K562 (cell line): ENCODE measurements around the gene GABRQ. TPM values are rescaled to one million over a fixed set of nuclear protein-coding genes. Genes with fewer than 3 reads are reported as not detected.

Source experiments
- BCL6 ChIP-seq: fragments of 250-450 bp; sonication (Bioruptor Pico); IDR thresholded peaks from 2 replicates; pipeline ENCODE4 v1.4.0; 2020
- EHMT2 ChIP-seq: fragments of 450-650 bp; IDR thresholded peaks from 2 replicates; pipeline ENCODE4 v1.6.1; 2018; ENCODE audit warnings: antibody characterized with exemption
- ESRRA ChIP-seq: fragments of 450-650 bp; IDR thresholded peaks from 2 replicates; pipeline ENCODE4 v1.6.1; 2014; ENCODE audit warnings: low read depth, mild to moderate bottlenecking, moderate library complexity, borderline replicate concordance
- GATAD2B ChIP-seq: fragments of 450-650 bp; IDR thresholded peaks from 2 replicates; pipeline ENCODE4 v1.6.1; 2017; ENCODE audit warnings: mild to moderate bottlenecking, borderline replicate concordance
- IFI16 ChIP-seq: fragments of 250-450 bp; sonication (Bioruptor Pico); IDR thresholded peaks from 2 replicates; pipeline ENCODE4 v2.1.2; 2022; ENCODE audit warnings: mild to moderate bottlenecking, inconsistent platforms
- ILK ChIP-seq: fragments of 450-650 bp; IDR thresholded peaks from 2 replicates; pipeline ENCODE4 v1.6.1; 2016; ENCODE audit warnings: missing genetic modification characterization, low read depth, mild to moderate bottlenecking, missing compliant biosample characterization, moderate library complexity, borderline replicate concordance
- MIER1 ChIP-seq: fragments of 450-650 bp; IDR thresholded peaks from 2 replicates; pipeline ENCODE4 v1.6.1; 2016; ENCODE audit warnings: antibody characterized with exemption, mild to moderate bottlenecking, low read depth
- NFE2 ChIP-seq: IDR thresholded peaks from 2 replicates; pipeline ENCODE4 v1.6.1; 2014; ENCODE audit warnings: antibody characterized with exemption, low read depth
- PCBP2 ChIP-seq: fragments of 200-400 bp; formaldehyde crosslinking; IDR thresholded peaks from 2 replicates; pipeline ENCODE4 v1.6.1; 2018; ENCODE audit warnings: low read length, low read depth, mild to moderate bottlenecking, moderate library complexity; ENCODE audit not compliant: poor library complexity, severe bottlenecking
- PHF8 ChIP-seq: fragments of 200-600 bp; sonication (generic); IDR thresholded peaks from 2 replicates; pipeline ENCODE4 v1.6.1; 2012; ENCODE audit warnings: mixed run types, mild to moderate bottlenecking, inconsistent platforms, low read length, moderate library complexity, borderline replicate concordance
- RBM39 ChIP-seq: fragments of 200-400 bp; formaldehyde crosslinking; optimal IDR thresholded peaks from 2 replicates; pipeline ENCODE3; 2018; ENCODE audit warnings: low read depth, low read length
- SRF ChIP-seq, 2 experiments: fragments of 250-450, 450-650 bp in 1 of 2; sonication (Bioruptor Pico) in 1 of 2; sonication (generic) in 1 of 2; formaldehyde crosslinking; IDR thresholded peaks; 2 replicates each; pipeline versions ENCODE4 v1.5.0 to v1.5.1; 2020 to 2022; ENCODE audit warnings: mild to moderate bottlenecking in 1 of 2, missing genetic modification reagents in 1 of 2
- TFAM ChIP-seq: fragments of 250-450 bp; sonication (Bioruptor Pico); conservative IDR thresholded peaks from 2 replicates; pipeline ENCODE4 v1.5.0; 2021; ENCODE audit warnings: mild to moderate bottlenecking, moderate library complexity
- ZNF830 ChIP-seq: fragments of 250-450 bp; sonication (Bioruptor Pico); IDR thresholded peaks from 2 replicates; pipeline ENCODE4 v1.5.0; 2021; ENCODE audit warnings: mild to moderate bottlenecking
- polyA plus RNA-seq, 8 experiments: library from polyadenylated mRNA; depleted of rRNA in 4 of 8; stranded (reverse) in 5 of 8; unstranded in 3 of 8; fragments of >200 nt; fragmentation: Nextera tagmentation in 2 of 8; fragmentation: Illumina TruSeq in 1 of 8; extraction: Ambion mirVana in 2 of 8; extraction: Trizol in 1 of 8; gene quantifications; 2 replicates each; pipeline versions ENCODE4 v1.2.1 to v1.2.3, GENCODE V29; 2011 to 2014; ENCODE audit warnings: inconsistent platforms in 1 of 8, missing spikeins in 1 of 8
- total RNA-seq, 7 experiments: library from RNA; depleted of rRNA in 6 of 7; stranded (reverse); fragments of >200 nt in 6 of 7; fragmentation: Illumina TruSeq in 2 of 7; extraction: Trizol in 2 of 7; gene quantifications; 2 replicates each; pipeline versions ENCODE4 v1.2.1 to v1.2.3, GENCODE V29; 2011 to 2021; ENCODE audit warnings: low replicate concordance in 1 of 7
- TF ChIP-seq, protein P1 (sequence below): fragments of 250-450 bp; sonication (Bioruptor Pico); IDR thresholded peaks from 2 replicates; pipeline ENCODE4 v1.5.0; 2020; ENCODE audit warnings: mild to moderate bottlenecking
- TF ChIP-seq, protein P2 (sequence below): fragments of 450-650 bp; IDR thresholded peaks from 2 replicates; pipeline ENCODE4 v1.7.0; 2016; ENCODE audit warnings: borderline replicate concordance
- TF ChIP-seq, protein P3 (sequence below), 2 experiments: fragments of 250-450 bp in 1 of 2; fragments of 450-650 bp in 1 of 2; sonication (Bioruptor Pico) in 1 of 2; IDR thresholded peaks; 2 replicates each; pipeline versions ENCODE4 v1.6.1 to v1.8.0; 2016 to 2021; ENCODE audit warnings: mild to moderate bottlenecking in 2 of 2, moderate library complexity in 2 of 2, missing compliant biosample characterization in 1 of 2, missing genetic modification characterization in 1 of 2
- TF ChIP-seq, protein P4 (sequence below): fragments of 250-450 bp; sonication (Bioruptor Pico); IDR thresholded peaks from 2 replicates; pipeline ENCODE4 v1.9.0; 2021; ENCODE audit warnings: mild to moderate bottlenecking
- TF ChIP-seq, protein P5 (sequence below): fragments of 450-650 bp; formaldehyde crosslinking; conservative IDR thresholded peaks from 2 replicates; pipeline ENCODE4 v1.4.0; 2022; ENCODE audit warnings: mild to moderate bottlenecking, missing genetic modification characterization
- TF ChIP-seq, protein P6 (sequence below): sonication (generic); formaldehyde crosslinking; IDR thresholded peaks from 2 replicates; pipeline ENCODE4 v1.8.0; 2023; ENCODE audit warnings: mild to moderate bottlenecking, missing genetic modification reagents

GABRQ gene
- total and polyA plus RNA-seq, 9 of the 15 experiments (the other 6 are each of a cell fraction or from before 2014, with no cell fraction given), result 0.25 to 3.2 (median 1.8) TPM

DNA sequence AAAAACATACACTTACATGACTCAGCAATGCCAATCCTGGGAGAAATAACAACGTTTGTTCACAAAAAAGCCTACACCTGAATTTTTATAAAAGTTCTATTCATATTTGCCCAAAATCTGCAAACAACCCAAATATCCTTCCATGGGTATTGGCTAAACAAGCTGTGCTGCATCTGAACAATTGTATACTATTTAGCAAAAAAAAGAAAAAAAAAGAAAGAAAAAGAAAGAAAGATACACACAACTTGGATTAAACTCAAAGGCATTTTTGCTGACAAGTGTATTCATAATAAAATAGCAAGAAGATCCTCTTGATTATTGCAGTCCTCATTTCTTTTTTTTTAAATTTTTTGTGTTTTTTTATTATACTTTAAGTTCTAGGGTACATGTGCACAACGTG is 36.4 kb downstream of the GABRQ start (continued):
- no peak for TF ChIP-seq TFAM (CRISPR knock-in tag)
- TF ChIP-seq GATAD2B, result no peak
- TF ChIP-seq, protein P1, sequence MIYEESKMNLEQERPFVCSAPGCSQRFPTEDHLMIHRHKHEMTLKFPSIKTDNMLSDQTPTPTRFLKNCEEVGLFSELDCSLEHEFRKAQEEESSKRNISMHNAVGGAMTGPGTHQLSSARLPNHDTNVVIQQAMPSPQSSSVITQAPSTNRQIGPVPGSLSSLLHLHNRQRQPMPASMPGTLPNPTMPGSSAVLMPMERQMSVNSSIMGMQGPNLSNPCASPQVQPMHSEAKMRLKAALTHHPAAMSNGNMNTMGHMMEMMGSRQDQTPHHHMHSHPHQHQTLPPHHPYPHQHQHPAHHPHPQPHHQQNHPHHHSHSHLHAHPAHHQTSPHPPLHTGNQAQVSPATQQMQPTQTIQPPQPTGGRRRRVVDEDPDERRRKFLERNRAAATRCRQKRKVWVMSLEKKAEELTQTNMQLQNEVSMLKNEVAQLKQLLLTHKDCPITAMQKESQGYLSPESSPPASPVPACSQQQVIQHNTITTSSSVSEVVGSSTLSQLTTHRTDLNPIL, result no peak
- no peak for TF ChIP-seq ESRRA
- TF ChIP-seq PHF8, result no peak
- TF ChIP-seq PCBP2, result no peak
- TF ChIP-seq, protein P2, sequence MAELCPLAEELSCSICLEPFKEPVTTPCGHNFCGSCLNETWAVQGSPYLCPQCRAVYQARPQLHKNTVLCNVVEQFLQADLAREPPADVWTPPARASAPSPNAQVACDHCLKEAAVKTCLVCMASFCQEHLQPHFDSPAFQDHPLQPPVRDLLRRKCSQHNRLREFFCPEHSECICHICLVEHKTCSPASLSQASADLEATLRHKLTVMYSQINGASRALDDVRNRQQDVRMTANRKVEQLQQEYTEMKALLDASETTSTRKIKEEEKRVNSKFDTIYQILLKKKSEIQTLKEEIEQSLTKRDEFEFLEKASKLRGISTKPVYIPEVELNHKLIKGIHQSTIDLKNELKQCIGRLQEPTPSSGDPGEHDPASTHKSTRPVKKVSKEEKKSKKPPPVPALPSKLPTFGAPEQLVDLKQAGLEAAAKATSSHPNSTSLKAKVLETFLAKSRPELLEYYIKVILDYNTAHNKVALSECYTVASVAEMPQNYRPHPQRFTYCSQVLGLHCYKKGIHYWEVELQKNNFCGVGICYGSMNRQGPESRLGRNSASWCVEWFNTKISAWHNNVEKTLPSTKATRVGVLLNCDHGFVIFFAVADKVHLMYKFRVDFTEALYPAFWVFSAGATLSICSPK, result no peak
- no peak for TF ChIP-seq MIER1
- TF ChIP-seq, protein P3, sequence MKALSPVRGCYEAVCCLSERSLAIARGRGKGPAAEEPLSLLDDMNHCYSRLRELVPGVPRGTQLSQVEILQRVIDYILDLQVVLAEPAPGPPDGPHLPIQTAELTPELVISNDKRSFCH (CRISPR knock-in tag; IDR thresholded peaks at IDR 0.05), result no peak
- TF ChIP-seq, protein P3 (tag; IDR thresholded peaks at IDR 0.05), result no peak
- TF ChIP-seq, protein P4, sequence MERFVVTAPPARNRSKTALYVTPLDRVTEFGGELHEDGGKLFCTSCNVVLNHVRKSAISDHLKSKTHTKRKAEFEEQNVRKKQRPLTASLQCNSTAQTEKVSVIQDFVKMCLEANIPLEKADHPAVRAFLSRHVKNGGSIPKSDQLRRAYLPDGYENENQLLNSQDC, result no peak
- no peak for TF ChIP-seq IFI16 (CRISPR knock-in tag)
- TF ChIP-seq ZNF830, result no peak
- TF ChIP-seq NFE2, result peak; percentile 35; the same call in 1 of the 2 replicates
- no peak for TF ChIP-seq EHMT2
- no peak for TF ChIP-seq ILK (tag)
- no peak for TF ChIP-seq RBM39
- TF ChIP-seq, protein P5, sequence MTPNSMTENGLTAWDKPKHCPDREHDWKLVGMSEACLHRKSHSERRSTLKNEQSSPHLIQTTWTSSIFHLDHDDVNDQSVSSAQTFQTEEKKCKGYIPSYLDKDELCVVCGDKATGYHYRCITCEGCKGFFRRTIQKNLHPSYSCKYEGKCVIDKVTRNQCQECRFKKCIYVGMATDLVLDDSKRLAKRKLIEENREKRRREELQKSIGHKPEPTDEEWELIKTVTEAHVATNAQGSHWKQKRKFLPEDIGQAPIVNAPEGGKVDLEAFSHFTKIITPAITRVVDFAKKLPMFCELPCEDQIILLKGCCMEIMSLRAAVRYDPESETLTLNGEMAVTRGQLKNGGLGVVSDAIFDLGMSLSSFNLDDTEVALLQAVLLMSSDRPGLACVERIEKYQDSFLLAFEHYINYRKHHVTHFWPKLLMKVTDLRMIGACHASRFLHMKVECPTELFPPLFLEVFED (CRISPR knock-in tag), result no peak
- TF ChIP-seq SRF (CRISPR knock-in tag; IDR thresholded peaks at IDR 0.05), result no peak
- no peak for TF ChIP-seq BCL6
- TF ChIP-seq, protein P6, sequence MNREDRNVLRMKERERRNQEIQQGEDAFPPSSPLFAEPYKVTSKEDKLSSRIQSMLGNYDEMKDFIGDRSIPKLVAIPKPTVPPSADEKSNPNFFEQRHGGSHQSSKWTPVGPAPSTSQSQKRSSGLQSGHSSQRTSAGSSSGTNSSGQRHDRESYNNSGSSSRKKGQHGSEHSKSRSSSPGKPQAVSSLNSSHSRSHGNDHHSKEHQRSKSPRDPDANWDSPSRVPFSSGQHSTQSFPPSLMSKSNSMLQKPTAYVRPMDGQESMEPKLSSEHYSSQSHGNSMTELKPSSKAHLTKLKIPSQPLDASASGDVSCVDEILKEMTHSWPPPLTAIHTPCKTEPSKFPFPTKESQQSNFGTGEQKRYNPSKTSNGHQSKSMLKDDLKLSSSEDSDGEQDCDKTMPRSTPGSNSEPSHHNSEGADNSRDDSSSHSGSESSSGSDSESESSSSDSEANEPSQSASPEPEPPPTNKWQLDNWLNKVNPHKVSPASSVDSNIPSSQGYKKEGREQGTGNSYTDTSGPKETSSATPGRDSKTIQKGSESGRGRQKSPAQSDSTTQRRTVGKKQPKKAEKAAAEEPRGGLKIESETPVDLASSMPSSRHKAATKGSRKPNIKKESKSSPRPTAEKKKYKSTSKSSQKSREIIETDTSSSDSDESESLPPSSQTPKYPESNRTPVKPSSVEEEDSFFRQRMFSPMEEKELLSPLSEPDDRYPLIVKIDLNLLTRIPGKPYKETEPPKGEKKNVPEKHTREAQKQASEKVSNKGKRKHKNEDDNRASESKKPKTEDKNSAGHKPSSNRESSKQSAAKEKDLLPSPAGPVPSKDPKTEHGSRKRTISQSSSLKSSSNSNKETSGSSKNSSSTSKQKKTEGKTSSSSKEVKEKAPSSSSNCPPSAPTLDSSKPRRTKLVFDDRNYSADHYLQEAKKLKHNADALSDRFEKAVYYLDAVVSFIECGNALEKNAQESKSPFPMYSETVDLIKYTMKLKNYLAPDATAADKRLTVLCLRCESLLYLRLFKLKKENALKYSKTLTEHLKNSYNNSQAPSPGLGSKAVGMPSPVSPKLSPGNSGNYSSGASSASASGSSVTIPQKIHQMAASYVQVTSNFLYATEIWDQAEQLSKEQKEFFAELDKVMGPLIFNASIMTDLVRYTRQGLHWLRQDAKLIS (CRISPR knock-in tag), result no peak
